ENCODE measurements around the gene BCAR1. TPM values are rescaled to one million over a fixed set of nuclear protein-coding genes. Genes with fewer than 3 reads are reported as not detected.
A peak's percentile ranks its signal among the peaks of the same experiment; 100 is the strongest.

BCAR1 gene
- total RNA-seq, 3 donors from 2014 or later, result 100 to 134 (median 116) TPM

DNA sequence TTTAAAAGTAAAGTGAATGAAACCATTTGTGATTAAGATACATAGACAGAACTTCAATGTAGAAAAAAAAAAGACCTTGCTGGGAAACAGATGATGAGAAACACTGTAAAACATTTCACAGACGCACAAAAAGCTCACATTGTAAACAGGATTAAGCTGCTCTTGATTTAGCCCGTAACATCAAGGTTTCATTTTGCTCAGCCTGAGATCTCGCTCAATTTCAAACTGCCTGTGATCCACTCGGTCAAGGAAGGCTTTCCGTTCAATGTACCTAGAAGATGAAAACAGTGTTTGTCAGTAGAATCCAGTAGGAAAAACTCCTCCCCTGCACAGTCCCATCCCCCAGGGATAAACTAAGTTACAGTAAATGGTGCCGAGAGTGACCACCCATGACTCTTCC is 42.3 kb upstream of the BCAR1 start:
- H3K4me1 ChIP-seq (ENCODE audit: low read depth), result no peaks in the 10 kb centered on the region
- ATAC-seq (no peak), DNase-seq (no peak)
- intact Hi-C loops (cut with DNase I, micrococcal nuclease), result no loop called here
- TF ChIP-seq, protein P1, sequence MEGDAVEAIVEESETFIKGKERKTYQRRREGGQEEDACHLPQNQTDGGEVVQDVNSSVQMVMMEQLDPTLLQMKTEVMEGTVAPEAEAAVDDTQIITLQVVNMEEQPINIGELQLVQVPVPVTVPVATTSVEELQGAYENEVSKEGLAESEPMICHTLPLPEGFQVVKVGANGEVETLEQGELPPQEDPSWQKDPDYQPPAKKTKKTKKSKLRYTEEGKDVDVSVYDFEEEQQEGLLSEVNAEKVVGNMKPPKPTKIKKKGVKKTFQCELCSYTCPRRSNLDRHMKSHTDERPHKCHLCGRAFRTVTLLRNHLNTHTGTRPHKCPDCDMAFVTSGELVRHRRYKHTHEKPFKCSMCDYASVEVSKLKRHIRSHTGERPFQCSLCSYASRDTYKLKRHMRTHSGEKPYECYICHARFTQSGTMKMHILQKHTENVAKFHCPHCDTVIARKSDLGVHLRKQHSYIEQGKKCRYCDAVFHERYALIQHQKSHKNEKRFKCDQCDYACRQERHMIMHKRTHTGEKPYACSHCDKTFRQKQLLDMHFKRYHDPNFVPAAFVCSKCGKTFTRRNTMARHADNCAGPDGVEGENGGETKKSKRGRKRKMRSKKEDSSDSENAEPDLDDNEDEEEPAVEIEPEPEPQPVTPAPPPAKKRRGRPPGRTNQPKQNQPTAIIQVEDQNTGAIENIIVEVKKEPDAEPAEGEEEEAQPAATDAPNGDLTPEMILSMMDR (IDR thresholded peaks at IDR 0.05), result no peak
- H3K9me3 ChIP-seq, result no peaks in the 10 kb centered on the region
- no peaks in the 10 kb centered on the region for H3K36me3 ChIP-seq (ENCODE audit: low read depth)
- no peak overlapping the region for H3K4me3 ChIP-seq

DNA sequence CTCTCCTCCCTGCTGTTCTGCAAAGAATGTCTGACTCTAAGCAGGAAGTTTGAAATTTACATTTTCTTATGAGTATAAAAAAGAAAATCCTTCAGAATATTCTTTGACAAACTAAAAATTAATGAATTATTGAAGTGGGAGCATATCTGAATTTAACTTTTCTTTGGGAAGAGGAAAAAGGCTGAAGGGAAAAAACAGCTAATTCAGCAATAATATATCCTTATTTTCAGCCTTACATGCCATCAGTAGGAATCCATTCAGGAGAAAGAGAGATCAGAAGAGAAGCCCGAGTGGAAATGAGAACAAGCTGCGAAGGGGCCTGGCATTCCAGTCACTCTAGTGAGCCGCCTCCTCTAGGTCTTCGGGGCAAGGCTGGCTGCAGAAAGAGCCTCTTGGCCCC is 41.7 kb upstream of the BCAR1 start:
- no peaks in the 10 kb centered on the region for H3K4me1 ChIP-seq (ENCODE audit: low read depth)
- H3K4me3 ChIP-seq, result no peak overlapping the region
- intact Hi-C loops (cut with DNase I, micrococcal nuclease), result no loop called here
- no peaks in the 10 kb centered on the region for H3K36me3 ChIP-seq (ENCODE audit: low read depth)
- TF ChIP-seq, protein P1 (IDR thresholded peaks at IDR 0.05), result no peak
- H3K9me3 ChIP-seq, result no peaks in the 10 kb centered on the region
- ATAC-seq (no peak), DNase-seq (no peak)

DNA sequence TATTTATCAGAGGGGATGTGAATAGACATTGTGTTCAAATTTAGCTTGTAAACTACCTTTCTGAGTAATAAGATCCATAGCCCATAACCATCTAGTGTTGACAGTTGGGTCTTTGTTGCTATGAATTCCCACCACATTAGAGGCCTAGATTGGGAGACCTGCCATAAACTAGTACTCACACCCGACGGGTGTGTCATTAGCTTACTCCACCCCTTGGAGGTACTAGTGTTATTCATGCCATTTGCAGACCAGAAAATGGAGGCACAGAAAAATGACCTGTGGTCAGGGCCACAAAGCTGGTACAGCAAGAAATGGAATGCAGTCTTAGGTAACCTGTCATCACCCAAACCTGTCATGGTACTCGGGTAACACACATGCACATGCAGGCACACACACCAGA is 41.3 kb upstream of the BCAR1 start:
- Histone ChIP-seq H3K36me3 (ENCODE audit: low read depth) (no peaks in the 10 kb centered on the region), H3K4me3 (no peak overlapping the region), H3K9me3 (no peaks in the 10 kb centered on the region), H3K4me1 (ENCODE audit: low read depth) (peaks cover 2% of the 10 kb centered on the region)
- ATAC-seq, result no peak
- intact Hi-C loops (cut with DNase I, micrococcal nuclease), result no loop called here
- TF ChIP-seq, protein P1 (IDR thresholded peaks at IDR 0.05), result no peak
- DNase-seq, result no peak

DNA sequence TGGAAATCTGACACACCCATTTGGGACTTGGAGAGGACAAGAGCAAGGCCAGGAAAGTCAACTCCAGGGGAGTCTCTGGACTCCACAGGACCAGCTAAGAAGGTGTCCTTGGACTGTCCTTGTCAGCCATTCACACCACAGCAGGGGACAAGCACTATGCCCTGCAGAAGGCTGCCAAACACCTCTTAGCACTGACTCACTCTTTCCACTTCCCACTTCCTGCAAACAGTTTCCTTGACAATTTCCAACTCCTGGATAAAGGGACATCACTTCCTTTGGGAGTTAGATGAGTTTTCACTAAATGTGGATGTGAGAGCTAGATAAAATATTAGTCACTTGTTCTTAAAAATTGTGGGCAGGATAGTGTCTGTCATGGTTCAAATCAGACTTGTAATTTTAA is 37.8 kb upstream of the BCAR1 start:
- Histone ChIP-seq H3K4me3 (no peak overlapping the region), H3K36me3 (ENCODE audit: low read depth) (no peaks in the 10 kb centered on the region), H3K9me3 (no peaks in the 10 kb centered on the region), H3K4me1 (ENCODE audit: low read depth) (peaks cover 4% of the 10 kb centered on the region)
- ATAC-seq (peak; percentile 46), DNase-seq (no peak)
- intact Hi-C loops (cut with DNase I, micrococcal nuclease), result no loop called here
- TF ChIP-seq, protein P1 (IDR thresholded peaks at IDR 0.05), result no peak

DNA sequence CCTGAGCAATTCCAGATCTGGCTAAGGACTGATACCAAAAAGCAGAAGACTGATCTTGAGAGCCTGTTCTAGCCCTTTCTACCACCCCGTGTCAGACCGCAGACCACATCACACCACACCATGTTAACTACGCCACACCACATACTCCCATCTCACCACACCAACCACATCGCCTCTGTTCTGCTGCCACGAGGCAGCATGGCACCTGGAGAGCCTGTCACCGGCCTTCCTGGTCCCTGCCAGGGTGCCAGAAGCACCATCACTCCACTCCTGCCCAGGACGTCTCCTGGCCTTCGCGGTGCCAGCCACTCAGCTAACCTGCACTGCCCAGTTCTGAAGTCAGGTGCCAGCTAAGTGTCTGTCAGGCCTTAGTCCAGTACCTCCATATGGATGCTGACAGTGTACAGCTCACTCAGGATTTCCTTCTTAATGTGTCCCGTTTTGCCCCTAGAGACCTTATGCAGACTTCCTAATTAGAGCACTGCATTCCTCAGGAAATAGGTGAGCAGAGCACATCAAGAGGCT is 37.2 kb upstream of the BCAR1 start:
- ATAC-seq, result peak; percentile 32
- TF ChIP-seq, protein P1 (IDR thresholded peaks at IDR 0.05), result no peak
- intact Hi-C loops (cut with DNase I, micrococcal nuclease), result no loop called here
- Histone ChIP-seq H3K9me3 (no peaks in the 10 kb centered on the region), H3K4me3 (no peak overlapping the region), H3K4me1 (ENCODE audit: low read depth) (peaks cover 4% of the 10 kb centered on the region), H3K36me3 (ENCODE audit: low read depth) (no peaks in the 10 kb centered on the region)
- DNase-seq, result no peak

DNA sequence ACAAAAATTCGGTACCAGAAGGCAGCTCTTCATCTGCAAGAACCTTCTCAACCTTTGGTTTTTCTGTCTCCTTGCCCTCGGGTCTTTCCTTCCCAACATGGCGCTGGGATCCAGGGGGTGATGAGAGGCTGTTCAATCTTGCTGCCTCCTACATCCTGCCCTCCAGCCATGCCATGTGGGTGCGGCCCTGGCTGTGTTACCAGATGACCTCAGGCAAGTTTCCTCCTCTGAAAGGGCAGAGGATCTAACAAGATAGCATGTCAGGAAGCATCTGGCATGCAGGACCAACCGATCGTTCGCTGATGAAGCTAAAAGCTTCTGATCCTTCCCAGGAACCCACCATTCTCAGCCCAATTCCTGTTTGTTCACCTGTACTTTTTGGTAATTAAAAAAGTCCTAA is 36.8 kb upstream of the BCAR1 start:
- peak; percentile 12 for ATAC-seq

More for the DNA sequence above, 36.8 kb upstream of the BCAR1 start:
- TF ChIP-seq, protein P1 (IDR thresholded peaks at IDR 0.05), result no peak
- Histone ChIP-seq H3K9me3 (no peaks in the 10 kb centered on the region), H3K36me3 (ENCODE audit: low read depth) (no peaks in the 10 kb centered on the region), H3K4me1 (ENCODE audit: low read depth) (peaks cover 4% of the 10 kb centered on the region), H3K4me3 (no peak overlapping the region)
- intact Hi-C loops (cut with DNase I, micrococcal nuclease), result no loop called here
- DNase-seq, result no peak
